Measurements from ENCODE around the gene SCD5.

The SCD5 gene

GRCh38 chr4:82588771-82589270 lies 209.8 kb downstream of the SCD5 start:
- DNase-seq (ENCODE audit: low read depth): no peak

- no peak for DNase-seq (ENCODE audit: low read depth)
These were observed 210.6 kb downstream of the SCD5 start for GRCh38 chr4:82587826-82588540.

- no peak for DNase-seq (ENCODE audit: low read depth)
These were observed 212.7 kb downstream of the SCD5 start for GRCh38 chr4:82585690-82586435.

- no peak for DNase-seq (ENCODE audit: low read depth)
These were observed 213.7 kb downstream of the SCD5 start for GRCh38 chr4:82584931-82585330.

- DNase-seq (ENCODE audit: low read depth): no peak
These were observed 214.6 kb downstream of the SCD5 start for GRCh38 chr4:82583897-82584587.

- no peak for DNase-seq (ENCODE audit: low read depth)
These were observed 218.7 kb downstream of the SCD5 start for GRCh38 chr4:82579932-82580331.

Measured in activated gamma-delta T cell treated with anti-CD3 and anti-CD28 coated beads, Interleukin-2, amount 50 U/mL, for 16 hours (primary cell).